Measurements from ENCODE around the gene GAP43.

The GAP43 gene

GRCh38 chr3:115658032-115658336 lies 34.7 kb downstream of the GAP43 start:
- peak overlapping the region; percentile 92 for H3K4me3 ChIP-seq (ENCODE audit: low read depth, low read length)
- no peaks in the 10 kb centered on the region for H3K9me3 ChIP-seq (ENCODE audit: control insufficient read depth, low read length)
- H3K9ac ChIP-seq = peak overlapping the region; percentile 32
- H3K27me3 ChIP-seq (ENCODE audit: control insufficient read depth, insufficient read depth, low read length) = no peaks in the 10 kb centered on the region
- H3K4me2 ChIP-seq (ENCODE audit: low read length) = peak overlapping the region; percentile 92
- peak overlapping the region; percentile 93 for H3K27ac ChIP-seq
- peak overlapping the region; percentile 99 for H2AFZ ChIP-seq
- no peaks in the 10 kb centered on the region for H3K36me3 ChIP-seq (ENCODE audit: control insufficient read depth, insufficient read depth, low read length)
- no peak for TF ChIP-seq CTCF (IDR thresholded peaks at IDR 0.05)
- H3K79me2 ChIP-seq = no peaks in the 10 kb centered on the region
- H3K4me1 ChIP-seq = peaks cover 23% of the 10 kb centered on the region

- H2AFZ ChIP-seq = peak overlapping the region; percentile 99
- peak overlapping the region; percentile 32 for H3K9ac ChIP-seq
- no peaks in the 10 kb centered on the region for H3K27me3 ChIP-seq (ENCODE audit: control insufficient read depth, insufficient read depth, low read length)
- H3K4me2 ChIP-seq (ENCODE audit: low read length) = peak overlapping the region; percentile 92
- no peaks in the 10 kb centered on the region for H3K79me2 ChIP-seq
- no peak for TF ChIP-seq CTCF (IDR thresholded peaks at IDR 0.05)
- peak overlapping the region; percentile 93 for H3K27ac ChIP-seq
- H3K4me3 ChIP-seq (ENCODE audit: low read depth, low read length) = peak overlapping the region; percentile 92
- no peaks in the 10 kb centered on the region for H3K9me3 ChIP-seq (ENCODE audit: control insufficient read depth, low read length)
- H3K36me3 ChIP-seq (ENCODE audit: control insufficient read depth, insufficient read depth, low read length) = no peaks in the 10 kb centered on the region
- peaks cover 23% of the 10 kb centered on the region for H3K4me1 ChIP-seq
Observed at GRCh38 chr3:115658337-115659181, 35.2 kb downstream of the GAP43 start.

GRCh38 chr3:115659253-115660220 lies 36.2 kb downstream of the GAP43 start:
- peak overlapping the region; percentile 92 for H3K4me2 ChIP-seq (ENCODE audit: low read length)
- no peaks in the 10 kb centered on the region for H3K79me2 ChIP-seq
- H3K4me3 ChIP-seq (ENCODE audit: low read depth, low read length) = peak overlapping the region; percentile 92
- H3K27me3 ChIP-seq (ENCODE audit: control insufficient read depth, insufficient read depth, low read length) = no peaks in the 10 kb centered on the region
- no peak for TF ChIP-seq CTCF (IDR thresholded peaks at IDR 0.05)
- peak overlapping the region; percentile 99 for H2AFZ ChIP-seq
- no peak overlapping the region for H3K9ac ChIP-seq
- H3K27ac ChIP-seq = peak overlapping the region; percentile 93
- no peaks in the 10 kb centered on the region for H3K9me3 ChIP-seq (ENCODE audit: control insufficient read depth, low read length)
- no peaks in the 10 kb centered on the region for H3K36me3 ChIP-seq (ENCODE audit: control insufficient read depth, insufficient read depth, low read length)
- H3K4me1 ChIP-seq = peaks cover 23% of the 10 kb centered on the region

- Histone ChIP-seq H3K27me3 (ENCODE audit: control insufficient read depth, insufficient read depth, low read length) (no peaks in the 10 kb centered on the region), H3K79me2 (no peaks in the 10 kb centered on the region), H3K4me2 (ENCODE audit: low read length) (no peak overlapping the region), H3K9me3 (ENCODE audit: control insufficient read depth, low read length) (no peaks in the 10 kb centered on the region), H3K4me3 (ENCODE audit: low read depth, low read length) (no peak overlapping the region), H3K27ac (peak overlapping the region; percentile 2), H2AFZ (peak overlapping the region; percentile 18), H3K4me1 (peaks cover 23% of the 10 kb centered on the region), H3K9ac (no peak overlapping the region), H3K36me3 (ENCODE audit: control insufficient read depth, insufficient read depth, low read length) (no peaks in the 10 kb centered on the region)
- TF ChIP-seq CTCF (IDR thresholded peaks at IDR 0.05) = no peak
Observed at GRCh38 chr3:115660646-115661337, 37.5 kb downstream of the GAP43 start.
